OCI-LY1 (cell line): ENCODE data around the gene NRAS.

Source experiments
- H2AFZ ChIP-seq: fragments of 200-600 bp; sonication (generic), shearing (Covaris generic); 2 replicates; pipeline ENCODE4 v1.6.0; 2014; ENCODE audit warnings: antibody characterized with exemption, mild to moderate bottlenecking, low read length
- H3F3A ChIP-seq: fragments of 200-600 bp; sonication (generic), shearing (Covaris generic); 2 replicates; pipeline ENCODE4 v1.6.0; 2014; ENCODE audit warnings: mild to moderate bottlenecking, antibody characterized with exemption, low read length, moderate library complexity; ENCODE audit not compliant: insufficient read depth
- H3K27ac ChIP-seq: fragments of 200-600 bp; sonication (generic); 2 replicates; pipeline ENCODE4 v1.5.1; 2014; ENCODE audit warnings: low read length, mixed run types, mild to moderate bottlenecking, low read depth; ENCODE audit not compliant: poor library complexity, severe bottlenecking
- H3K27me3 ChIP-seq: fragments of 200-600 bp; sonication (generic); 2 replicates; pipeline ENCODE4 v1.6.0; 2014; ENCODE audit warnings: antibody characterized with exemption, mild to moderate bottlenecking, low read length, moderate library complexity; ENCODE audit not compliant: insufficient read depth
- H3K36me3 ChIP-seq: fragments of 200-600 bp; sonication (generic); 2 replicates; pipeline ENCODE4 v1.6.1; 2014; ENCODE audit warnings: mild to moderate bottlenecking, antibody characterized with exemption, low read length, moderate library complexity, mixed read lengths; ENCODE audit not compliant: insufficient read depth
- H3K4me1 ChIP-seq: fragments of 200-600 bp; sonication (generic); 2 replicates; pipeline ENCODE4 v1.5.1; 2014; ENCODE audit warnings: mild to moderate bottlenecking, low read length, moderate library complexity; ENCODE audit not compliant: insufficient read depth, severe bottlenecking
- H3K4me2 ChIP-seq: fragments of 200-600 bp; sonication (generic), shearing (Covaris generic); 2 replicates; pipeline ENCODE4 v1.6.1; 2014; ENCODE audit warnings: low read length
- H3K4me3 ChIP-seq: fragments of 200-600 bp; sonication (generic); 2 replicates; pipeline ENCODE4 v1.5.1; 2014; ENCODE audit warnings: low read length, low read depth, mild to moderate bottlenecking, mixed read lengths; ENCODE audit not compliant: poor library complexity, severe bottlenecking
- H3K79me2 ChIP-seq: fragments of 200-600 bp; shearing (Covaris generic); 2 replicates; pipeline ENCODE4 v1.6.1; 2016; ENCODE audit warnings: mixed run types, low read length, mixed read lengths; ENCODE audit not compliant: insufficient read depth
- H3K9ac ChIP-seq: fragments of 200-600 bp; sonication (generic), shearing (Covaris generic); 2 replicates; pipeline ENCODE4 v1.6.1; 2014; ENCODE audit warnings: mild to moderate bottlenecking, low read length, mixed read lengths
- H3K9me2 ChIP-seq: fragments of 200-600 bp; sonication (generic), shearing (Covaris generic); 2 replicates; pipeline ENCODE4 v1.6.1; 2014; ENCODE audit warnings: low read depth, mild to moderate bottlenecking, low read length, mixed read lengths
- H3K9me3 ChIP-seq: fragments of 200-600 bp; shearing (Covaris generic); 2 replicates; pipeline ENCODE4 v1.6.1; 2014; ENCODE audit warnings: low read length, mixed read lengths
- H4K20me1 ChIP-seq: fragments of 200-600 bp; sonication (generic), shearing (Covaris generic); 2 replicates; pipeline ENCODE4 v1.6.0; 2016; ENCODE audit warnings: mild to moderate bottlenecking, low read length; ENCODE audit not compliant: insufficient read depth
- CTCF ChIP-seq: fragments of 200-600 bp; sonication (generic), shearing (Covaris generic); IDR thresholded peaks from 2 replicates; pipeline ENCODE4 v1.5.1; 2017; ENCODE audit warnings: mild to moderate bottlenecking, antibody characterized with exemption, low read length, moderate library complexity, mixed read lengths
- EZH2 ChIP-seq: fragments of 200-600 bp; sonication (generic), shearing (Covaris generic); IDR thresholded peaks from 2 replicates; pipeline ENCODE4 v1.8.0; 2017; ENCODE audit warnings: borderline replicate concordance, mixed run types, mild to moderate bottlenecking, antibody characterized with exemption, low read length, moderate library complexity, mixed read lengths

Gene NRAS

GRCh38 chr1:114716304-114717170 is at the start of gene NRAS:
TSS of gene NRAS (minus strand) at chr1:114716771. CDS start at chr1:114716160, 611 bp downstream.
- H3K9ac ChIP-seq: peak within 1 kb of the TSS; percentile 99
- peaks cover 22% of the 10 kb centered on the region for H3K4me1 ChIP-seq
- no peaks in the 10 kb centered on the region for H3K27me3 ChIP-seq
- H2AFZ ChIP-seq: no peak within 1 kb of the TSS; the same call in 1 of the 2 replicates
- peak within 1 kb of the TSS; percentile 100 for H3K4me3 ChIP-seq
- peaks cover 21% of the 10 kb centered on the region for H3K79me2 ChIP-seq
- no peaks in the 10 kb centered on the region for H3K9me3 ChIP-seq
- H3K4me2 ChIP-seq: peak within 1 kb of the TSS; percentile 99
- H4K20me1 ChIP-seq: no peaks in the 10 kb centered on the region
- H3F3A ChIP-seq: peaks cover 12% of the 10 kb centered on the region
- peaks cover 82% of the 10 kb centered on the region for H3K36me3 ChIP-seq
- H3K27ac ChIP-seq: peak within 1 kb of the TSS; percentile 71
- H3K9me2 ChIP-seq: no peaks in the 10 kb centered on the region
- no peak for TF ChIP-seq CTCF
- no peak for TF ChIP-seq EZH2

GRCh38 chr1:114764689-114765088 is 48.1 kb upstream of the NRAS start:
- no peaks in the 10 kb centered on the region for H3K79me2 ChIP-seq
- H3K27me3 ChIP-seq: no peaks in the 10 kb centered on the region
- no peaks in the 10 kb centered on the region for H3K4me1 ChIP-seq
- no peak overlapping the region for H3K4me2 ChIP-seq
- H3K9me2 ChIP-seq: no peaks in the 10 kb centered on the region
- H3F3A ChIP-seq: no peaks in the 10 kb centered on the region
- H3K4me3 ChIP-seq: no peak overlapping the region
- H3K9ac ChIP-seq: no peak overlapping the region
- H2AFZ ChIP-seq: no peak overlapping the region
- H3K9me3 ChIP-seq: no peaks in the 10 kb centered on the region
- H3K27ac ChIP-seq: no peak overlapping the region
- 0 out of 2 replicates have a peak, but pooled peaks cover 7% of the 10 kb centered on the region for H3K36me3 ChIP-seq
- no peaks in the 10 kb centered on the region for H4K20me1 ChIP-seq
- TF ChIP-seq EZH2: no peak
- TF ChIP-seq CTCF: no peak

GRCh38 chr1:114758256-114758832 is 41.8 kb upstream of the NRAS start:
- TF ChIP-seq EZH2 (no peak), CTCF (no peak)
- Histone ChIP-seq H3K4me1 (peaks cover 40% of the 10 kb centered on the region), H4K20me1 (no peaks in the 10 kb centered on the region), H3K9me2 (no peaks in the 10 kb centered on the region), H3K4me3 (peak overlapping the region; percentile 96), H3K9ac (peak overlapping the region; percentile 99), H3K4me2 (peak overlapping the region; percentile 86), H3K27me3 (no peaks in the 10 kb centered on the region), H3K27ac (peak overlapping the region; percentile 94), H3K9me3 (no peaks in the 10 kb centered on the region), H3K79me2 (peaks cover 39% of the 10 kb centered on the region), H3K36me3 (peaks cover 19% of the 10 kb centered on the region; the same call in 1 of the 2 replicates), H3F3A (no peaks in the 10 kb centered on the region), H2AFZ (peak overlapping the region; percentile 85; the same call in 1 of the 2 replicates)
